Measurements from ENCODE around the gene HEXB.
A peak's percentile ranks its signal among the peaks of the same experiment; 100 is the strongest.

HEXB gene

DNA sequence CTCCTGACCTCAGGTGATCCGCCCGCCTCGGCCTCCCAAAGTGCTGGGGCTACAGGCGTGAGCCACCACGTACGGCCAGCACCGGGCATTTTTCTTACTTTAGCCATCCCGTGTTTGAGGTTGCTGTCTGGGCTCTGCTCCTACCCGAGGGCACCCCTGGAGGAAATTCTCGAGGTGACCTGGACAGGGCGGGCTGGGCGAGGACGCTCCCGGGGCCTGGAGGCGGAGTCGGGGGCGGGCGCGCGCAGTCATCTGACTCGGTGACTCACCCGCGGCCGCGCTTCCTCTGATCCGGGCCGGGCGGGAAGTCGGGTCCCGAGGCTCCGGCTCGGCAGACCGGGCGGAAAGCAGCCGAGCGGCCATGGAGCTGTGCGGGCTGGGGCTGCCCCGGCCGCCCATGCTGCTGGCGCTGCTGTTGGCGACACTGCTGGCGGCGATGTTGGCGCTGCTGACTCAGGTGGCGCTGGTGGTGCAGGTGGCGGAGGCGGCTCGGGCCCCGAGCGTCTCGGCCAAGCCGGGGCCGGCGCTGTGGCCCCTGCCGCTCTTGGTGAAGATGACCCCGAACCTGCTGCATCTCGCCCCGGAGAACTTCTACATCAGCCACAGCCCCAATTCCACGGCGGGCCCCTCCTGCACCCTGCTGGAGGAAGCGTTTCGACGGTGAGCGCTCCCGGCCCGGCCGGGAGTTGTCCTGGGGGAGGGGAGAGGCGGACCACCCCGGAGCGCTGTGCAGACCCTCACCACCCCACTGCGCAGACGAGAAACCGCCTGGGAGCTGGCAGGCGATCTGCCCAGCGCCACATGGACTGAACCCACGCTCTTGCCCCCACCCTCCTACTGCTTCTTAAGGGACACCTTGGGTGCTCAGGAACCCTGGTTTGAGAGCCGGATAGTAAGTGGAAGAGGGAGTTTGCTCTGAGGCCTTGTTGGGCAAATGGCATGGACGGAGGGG, at the start of gene HEXB:
Gene HEXB, plus strand, starts transcription at position 334 of the 952 bp plus-strand sequence. Its CDS starts 28 bp downstream, at position 362.
- peak; percentile 96 for DNase-seq

DNA sequence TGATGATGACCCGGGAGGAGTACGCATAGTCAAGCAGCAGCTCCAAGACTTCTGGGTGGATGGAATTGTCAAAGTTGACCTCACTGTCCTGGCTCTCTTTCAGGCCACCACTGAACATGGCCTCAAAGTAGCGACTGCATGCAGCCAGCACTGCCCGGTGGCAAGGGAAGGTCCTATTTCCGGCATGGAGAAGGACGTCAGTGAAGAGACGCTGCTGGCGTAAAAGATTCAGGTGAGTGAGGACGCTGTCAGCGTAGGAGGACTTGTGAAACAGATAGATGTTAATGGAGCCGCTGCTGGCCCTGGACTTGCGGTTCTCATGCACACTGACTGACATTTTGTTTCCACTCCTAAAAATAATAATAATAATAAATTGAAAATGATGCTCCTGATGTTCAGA, 48.9 kb upstream of the HEXB start:
- no peak for DNase-seq

GRCh38 chr5:74636552-74636951, 48.5 kb upstream of the HEXB start:
- DNase-seq: no peak

DNA sequence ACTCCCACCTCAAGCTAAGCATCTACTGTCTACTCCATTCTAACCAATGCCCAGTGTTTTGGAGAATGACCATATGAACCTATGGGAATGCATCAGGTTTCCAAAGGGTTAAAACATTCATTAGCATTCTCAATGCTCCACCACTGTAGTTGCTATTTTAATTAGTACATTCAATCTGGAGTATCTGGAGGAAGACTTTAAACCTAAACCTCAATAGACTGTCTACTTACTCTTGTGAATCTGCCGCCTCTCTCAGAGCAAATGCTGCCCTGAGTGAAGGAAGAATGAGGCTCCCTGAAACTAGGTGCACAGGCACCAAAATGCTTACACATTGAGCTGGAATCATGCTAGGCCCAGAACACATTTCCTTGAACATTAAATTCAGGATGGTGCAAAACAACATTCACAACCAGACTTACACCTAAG, 46.5 kb upstream of the HEXB start:
- no peak for DNase-seq

GRCh38 chr5:74638970-74639806, 45.8 kb upstream of the HEXB start:
- DNase-seq: peak; percentile 25

DNA sequence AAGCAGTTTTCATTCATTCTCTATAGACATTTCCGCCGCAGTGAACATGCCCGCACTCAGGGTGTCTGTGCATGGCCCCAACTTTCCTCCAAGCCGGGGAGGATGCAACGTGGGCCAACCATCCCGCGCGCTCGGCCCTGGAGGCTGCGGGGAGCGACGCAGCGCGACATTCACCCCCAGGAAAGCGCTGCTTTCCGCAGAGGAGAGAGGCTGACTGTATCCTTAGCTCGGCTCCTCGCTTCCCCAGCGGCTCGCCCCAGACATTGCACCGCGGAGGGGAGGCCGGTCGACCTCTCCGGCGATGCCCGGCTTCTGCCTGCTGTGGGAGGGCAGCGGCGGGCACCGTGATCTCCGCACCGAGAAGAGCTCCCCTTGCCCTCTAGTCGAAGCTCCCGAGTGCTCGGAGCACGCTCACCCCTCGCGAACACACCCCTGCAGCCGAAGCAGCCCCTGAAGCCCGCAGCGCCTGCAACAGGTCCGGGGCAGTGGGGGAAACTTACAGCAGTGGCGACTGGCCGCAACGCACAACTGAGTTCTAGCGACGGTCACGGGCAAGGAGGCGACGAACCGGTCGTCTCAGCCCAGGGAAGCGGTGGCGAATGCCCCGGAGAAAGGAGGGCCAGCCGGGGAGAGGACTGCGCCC, 45.1 kb upstream of the HEXB start:
- DNase-seq: peak; percentile 71

DNA sequence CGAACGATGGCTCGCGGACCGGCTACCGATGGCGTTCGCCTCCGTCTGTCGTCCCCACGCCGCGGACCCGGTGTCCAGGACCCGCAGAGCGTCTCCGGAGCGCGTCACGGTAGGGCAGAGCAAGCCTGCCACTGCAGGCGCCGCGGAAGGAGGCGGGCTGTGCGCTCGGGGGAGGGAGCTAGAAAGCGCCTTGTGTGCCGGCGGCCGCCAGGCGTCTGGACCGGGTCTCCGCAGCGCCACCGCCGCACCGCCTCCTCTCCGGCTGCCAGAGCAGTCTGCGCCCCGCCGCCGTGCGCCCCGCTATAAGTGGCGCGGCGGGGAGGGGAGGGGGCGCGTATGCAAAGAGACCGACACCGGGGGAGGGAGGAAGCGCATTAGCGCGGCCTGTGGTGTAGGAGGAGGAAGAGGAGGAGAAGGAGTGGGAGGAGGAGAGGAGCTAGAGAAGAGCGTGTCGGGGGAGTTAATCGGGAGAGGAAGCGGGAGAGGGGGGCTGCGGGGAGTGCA, 44.5 kb upstream of the HEXB start, which contains the start of gene ENC1:
Gene ENC1, minus strand, starts transcription at position 279 of the 504 bp plus-strand sequence. CDS start 4,243 bp downstream, outside the sequence.
- peak; percentile 88 for DNase-seq

DNA sequence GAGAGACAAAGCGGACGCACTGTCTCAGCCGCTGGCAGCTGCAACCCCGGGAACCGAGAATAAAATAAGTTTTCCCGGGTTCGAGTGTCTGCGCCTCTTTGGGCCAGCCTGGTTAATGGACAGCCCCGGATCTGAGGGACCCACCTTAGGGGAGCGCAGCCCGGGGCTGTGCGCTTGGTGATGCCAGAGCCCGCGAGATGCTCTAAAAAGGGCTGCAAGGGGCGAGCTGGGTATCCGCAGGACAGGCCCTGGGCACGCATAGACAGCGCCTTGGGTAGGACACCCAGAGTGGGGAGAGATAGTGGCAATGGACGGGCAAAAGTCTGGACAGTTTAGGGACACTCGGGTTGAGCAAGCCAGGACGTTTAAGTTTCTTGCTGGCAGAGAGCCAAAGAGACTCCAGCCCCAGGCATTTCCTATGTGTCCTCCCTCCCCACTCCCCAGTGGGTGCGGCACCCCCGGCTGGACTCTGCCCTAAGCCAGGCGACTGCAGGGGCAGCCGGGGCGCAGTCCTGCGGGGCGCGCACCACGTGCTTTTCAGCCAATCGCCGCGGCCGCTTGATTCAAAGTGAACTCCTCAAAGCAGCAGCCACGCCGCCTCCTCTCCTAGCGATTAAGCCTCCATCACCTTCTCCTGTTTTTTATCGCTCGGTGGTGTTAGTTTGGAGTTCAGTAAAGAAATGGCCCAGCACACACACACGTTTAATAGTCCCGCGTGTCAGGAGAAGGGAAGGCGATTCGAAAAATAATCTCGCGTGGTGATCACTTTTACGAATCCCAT, 43.9 kb upstream of the HEXB start:
- DNase-seq: peak; percentile 46

GRCh38 chr5:74641735-74642542, 43.1 kb upstream of the HEXB start:
- DNase-seq: peak; percentile 87

GRCh38 chr5:74642543-74642863, 42.5 kb upstream of the HEXB start:
- no peak for DNase-seq

DNA sequence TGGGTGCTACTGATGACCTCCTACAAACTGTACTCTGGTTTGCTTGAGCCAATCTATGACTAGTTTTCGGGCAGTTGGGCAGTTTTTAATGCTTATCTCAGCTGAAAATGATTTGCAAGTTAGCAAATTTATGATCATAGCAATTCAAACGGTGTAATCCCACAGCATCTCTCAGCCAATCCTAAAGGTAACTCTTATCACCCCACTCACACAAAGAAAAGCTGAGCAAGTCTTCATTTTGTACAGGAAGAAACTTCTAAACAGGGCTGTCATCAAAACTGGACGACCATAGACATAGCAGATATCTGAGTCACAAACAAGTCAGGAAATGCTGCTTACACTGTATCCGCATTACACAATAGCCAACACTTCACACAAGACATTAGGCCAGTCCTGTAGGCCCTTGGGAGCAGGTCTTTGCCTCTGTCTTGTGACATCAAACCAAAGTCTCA, 41.9 kb upstream of the HEXB start:
- peak; percentile 90 for DNase-seq

- DNase-seq: no peak
Measured at GRCh38 chr5:74647096-74647495, 37.9 kb upstream of the HEXB start.

DNA sequence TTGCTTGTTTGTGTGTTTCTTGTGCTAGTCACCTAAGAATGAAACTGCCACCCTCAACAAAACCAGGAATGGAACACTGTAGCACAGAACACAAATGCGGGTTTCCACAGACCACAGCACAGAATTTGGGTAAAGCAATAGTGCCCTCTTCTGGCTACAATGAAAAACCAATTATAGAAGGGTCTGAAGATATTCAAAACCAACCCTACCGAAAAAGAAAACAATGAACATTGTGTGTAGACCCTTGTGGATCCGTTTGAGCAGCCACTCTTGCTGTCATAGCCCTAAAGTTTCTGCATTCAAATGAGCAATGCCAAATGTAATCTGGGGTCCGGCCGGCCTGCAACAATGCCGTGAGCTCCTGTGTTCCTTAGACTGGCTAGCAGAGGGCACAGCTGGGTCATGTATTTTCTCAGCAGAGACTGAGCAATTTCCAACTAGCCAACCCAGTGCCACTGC, 36.2 kb upstream of the HEXB start:
- DNase-seq: peak; percentile 75

DNA sequence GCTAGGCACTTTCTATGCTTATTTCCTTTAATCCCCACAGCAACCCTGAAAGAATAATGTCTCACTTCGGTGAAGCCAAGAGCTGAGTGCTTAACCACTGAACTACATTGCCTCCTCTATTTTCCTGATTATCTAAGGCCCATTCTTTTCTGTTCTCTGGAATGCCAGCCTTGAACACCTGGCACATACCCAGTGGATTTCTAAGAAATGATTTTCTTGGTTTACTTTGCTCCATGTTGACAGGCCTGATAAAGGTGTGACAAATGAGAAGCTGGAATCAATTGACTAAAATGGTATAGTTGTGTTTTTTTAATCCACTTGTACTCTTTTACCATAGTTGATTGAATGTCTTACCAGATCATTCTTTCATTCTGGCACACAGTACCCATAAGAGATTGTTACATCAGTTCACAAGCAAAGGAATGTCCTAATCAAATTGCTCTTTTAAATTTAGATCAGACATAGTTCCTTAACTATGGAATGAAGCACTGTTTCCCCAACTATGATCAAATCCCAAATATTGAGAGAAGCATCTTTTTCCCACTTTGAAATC, 35.5 kb upstream of the HEXB start:
- DNase-seq: no peak

DNA sequence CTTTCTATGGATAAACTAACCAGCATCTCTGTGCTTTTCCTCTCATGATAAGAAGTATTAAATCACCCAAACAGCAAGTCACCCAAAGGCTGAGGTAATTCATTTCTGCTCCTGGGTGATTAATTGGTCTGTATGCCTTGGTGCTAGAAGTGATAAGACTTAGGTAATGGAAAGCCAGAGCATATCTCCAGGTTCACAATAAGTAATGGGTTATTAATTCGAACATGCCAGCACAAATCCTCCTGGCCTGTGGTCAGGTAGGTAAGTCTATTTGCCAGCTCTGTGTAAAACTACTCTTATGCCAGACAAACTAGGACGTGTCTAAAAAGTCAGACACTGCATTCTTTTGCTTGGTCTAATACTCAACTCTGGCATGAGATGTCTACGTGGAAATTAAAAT, 33.3 kb upstream of the HEXB start:
- DNase-seq: no peak

DNA sequence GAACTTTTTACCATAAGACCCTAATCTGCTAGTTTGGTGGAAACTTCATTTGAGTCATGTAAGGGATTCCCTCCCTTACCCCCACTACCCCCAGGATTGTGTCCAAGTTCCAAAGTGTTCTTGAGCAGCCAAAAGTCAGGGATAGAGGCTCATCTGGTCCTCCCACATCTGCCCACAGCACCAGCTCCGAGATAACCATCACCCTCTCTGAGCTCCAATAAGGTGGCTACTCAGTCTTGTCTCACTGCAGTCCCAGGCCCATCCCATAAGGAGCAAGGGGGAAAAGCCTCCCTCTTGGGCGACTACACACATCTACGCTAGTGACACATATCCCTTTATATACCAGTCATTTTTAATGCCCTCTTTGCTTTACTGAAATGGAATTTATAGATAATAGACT, 32.5 kb upstream of the HEXB start:
- DNase-seq: no peak

- DNase-seq: no peak
Measured at GRCh38 chr5:74653991-74654390, 31.0 kb upstream of the HEXB start.

- no peak for DNase-seq
Measured at GRCh38 chr5:74655206-74655605, 29.8 kb upstream of the HEXB start.

DNA sequence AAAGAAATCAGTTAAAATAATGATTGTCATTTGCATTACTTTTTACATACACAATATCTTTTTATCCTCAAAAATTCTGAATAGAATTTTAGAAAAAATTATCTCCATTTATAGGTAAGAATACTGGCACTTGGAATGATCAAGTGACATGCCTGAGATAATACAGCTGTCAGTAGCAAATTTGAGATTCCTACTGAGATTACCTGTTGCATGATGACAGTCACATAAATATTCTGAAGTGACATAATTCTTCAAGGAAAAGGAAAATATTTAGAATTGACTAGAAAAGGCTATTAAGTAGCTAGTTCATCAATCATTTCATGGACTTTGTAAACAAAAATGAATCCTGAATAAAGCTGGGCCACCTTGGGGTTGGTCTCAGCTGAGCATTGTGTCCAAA, 29.3 kb upstream of the HEXB start:
- DNase-seq: no peak

GRCh38 chr5:74657165-74657564, 27.9 kb upstream of the HEXB start:
- DNase-seq: no peak

- no peak for DNase-seq
Measured at GRCh38 chr5:74659172-74659571, 25.9 kb upstream of the HEXB start.

Measured in suppressor macrophage treated with lipopolysaccharide for 4 hours (primary cell).